Measurements from ENCODE around the gene SIAH2. TPM values are rescaled to one million over a fixed set of nuclear protein-coding genes. Genes with fewer than 3 reads are reported as not detected.

SIAH2 gene
- total and polyA plus RNA-seq, 2 experiments from 2014 or later = 6.3 to 28.8 TPM

DNA sequence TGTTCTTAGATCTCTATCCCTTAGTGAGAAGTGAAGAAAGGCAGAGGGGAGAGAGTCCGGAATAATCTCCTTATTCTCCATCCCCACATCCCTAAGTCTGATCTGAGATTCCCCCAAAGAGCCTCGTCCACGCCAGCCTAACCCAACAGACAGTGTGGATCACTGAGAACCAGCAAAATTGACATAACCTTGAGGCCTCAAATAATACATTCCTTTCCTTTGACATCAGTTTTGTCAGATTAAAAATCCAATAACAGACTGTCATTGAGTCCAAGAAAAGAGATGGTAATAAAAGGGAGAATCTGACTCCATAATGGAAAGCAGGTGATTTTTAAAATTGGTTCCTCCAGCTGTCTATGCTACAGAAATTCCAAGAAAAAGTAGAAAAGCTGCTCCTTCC lies 7.7 kb upstream of the SIAH2 start:
- no peak for ATAC-seq
- H3K9me2 ChIP-seq (ENCODE audit: insufficient read depth) = no peaks in the 10 kb centered on the region

GRCh38 chr3:150766742-150767141 lies 3.8 kb upstream of the SIAH2 start:
- Histone ChIP-seq H3K4me2 (no peak overlapping the region), H2AFZ (no peak overlapping the region), H4K20me1 (replicated peaks; ENCODE audit: insufficient read depth) (no peaks in the 10 kb centered on the region), H3K27me3 (ENCODE audit: insufficient read depth) (peaks cover 31% of the 10 kb centered on the region), H3K9me2 (ENCODE audit: insufficient read depth) (no peaks in the 10 kb centered on the region), H3K4me3 (no peak overlapping the region), H3K4me1 (ENCODE audit: insufficient read depth) (peaks cover 17% of the 10 kb centered on the region), H3K79me2 (replicated peaks; ENCODE audit: insufficient read depth) (no peaks in the 10 kb centered on the region), H3F3A (replicated peaks; ENCODE audit: low read depth) (no peaks in the 10 kb centered on the region), H3K27ac (ENCODE audit: low read depth) (no peak overlapping the region), H3K36me3 (ENCODE audit: insufficient read depth) (no peaks in the 10 kb centered on the region)
- Mint-ChIP-seq H3K9me3 (no peaks in the 10 kb centered on the region), H3K4me1 (peaks cover 25% of the 10 kb centered on the region), H3K27ac (no peak overlapping the region), H3K4me3 (no peak overlapping the region), H3K36me3 (ENCODE audit: low read depth) (no peaks in the 10 kb centered on the region), H3K27me3 (ENCODE audit: insufficient read depth, low read depth, poor library complexity) (peaks cover 21% of the 10 kb centered on the region)
- DNase-seq (ENCODE audit: low spot score) (no peak), ATAC-seq (no peak)

More for the DNA sequence above, 7.7 kb upstream of the SIAH2 start:
- no peaks in the 10 kb centered on the region for H3K79me2 ChIP-seq (replicated peaks; ENCODE audit: insufficient read depth)
- no peaks in the 10 kb centered on the region; the same call in 2 of the 3 replicates for H3K9me3 Mint-ChIP-seq
- H3K27ac Mint-ChIP-seq = no peak overlapping the region
- no peak overlapping the region for H3K4me2 ChIP-seq
- H3K36me3 ChIP-seq (ENCODE audit: insufficient read depth) = no peaks in the 10 kb centered on the region
- no peak for DNase-seq (ENCODE audit: low spot score)
- no peaks in the 10 kb centered on the region for H3F3A ChIP-seq (replicated peaks; ENCODE audit: low read depth)
- H3K4me1 ChIP-seq (ENCODE audit: insufficient read depth) = peaks cover 15% of the 10 kb centered on the region
- no peaks in the 10 kb centered on the region for H3K36me3 Mint-ChIP-seq (ENCODE audit: low read depth)
- peaks cover 14% of the 10 kb centered on the region for H3K4me1 Mint-ChIP-seq
- 0 out of 2 replicates have a peak, but pooled peaks cover 2% of the 10 kb centered on the region for H3K27me3 ChIP-seq (ENCODE audit: insufficient read depth)
- TF ChIP-seq ZNF114 (CRISPR knock-in tag; IDR thresholded peaks at IDR 0.05) = no peak
- TF ChIP-seq, protein P1, sequence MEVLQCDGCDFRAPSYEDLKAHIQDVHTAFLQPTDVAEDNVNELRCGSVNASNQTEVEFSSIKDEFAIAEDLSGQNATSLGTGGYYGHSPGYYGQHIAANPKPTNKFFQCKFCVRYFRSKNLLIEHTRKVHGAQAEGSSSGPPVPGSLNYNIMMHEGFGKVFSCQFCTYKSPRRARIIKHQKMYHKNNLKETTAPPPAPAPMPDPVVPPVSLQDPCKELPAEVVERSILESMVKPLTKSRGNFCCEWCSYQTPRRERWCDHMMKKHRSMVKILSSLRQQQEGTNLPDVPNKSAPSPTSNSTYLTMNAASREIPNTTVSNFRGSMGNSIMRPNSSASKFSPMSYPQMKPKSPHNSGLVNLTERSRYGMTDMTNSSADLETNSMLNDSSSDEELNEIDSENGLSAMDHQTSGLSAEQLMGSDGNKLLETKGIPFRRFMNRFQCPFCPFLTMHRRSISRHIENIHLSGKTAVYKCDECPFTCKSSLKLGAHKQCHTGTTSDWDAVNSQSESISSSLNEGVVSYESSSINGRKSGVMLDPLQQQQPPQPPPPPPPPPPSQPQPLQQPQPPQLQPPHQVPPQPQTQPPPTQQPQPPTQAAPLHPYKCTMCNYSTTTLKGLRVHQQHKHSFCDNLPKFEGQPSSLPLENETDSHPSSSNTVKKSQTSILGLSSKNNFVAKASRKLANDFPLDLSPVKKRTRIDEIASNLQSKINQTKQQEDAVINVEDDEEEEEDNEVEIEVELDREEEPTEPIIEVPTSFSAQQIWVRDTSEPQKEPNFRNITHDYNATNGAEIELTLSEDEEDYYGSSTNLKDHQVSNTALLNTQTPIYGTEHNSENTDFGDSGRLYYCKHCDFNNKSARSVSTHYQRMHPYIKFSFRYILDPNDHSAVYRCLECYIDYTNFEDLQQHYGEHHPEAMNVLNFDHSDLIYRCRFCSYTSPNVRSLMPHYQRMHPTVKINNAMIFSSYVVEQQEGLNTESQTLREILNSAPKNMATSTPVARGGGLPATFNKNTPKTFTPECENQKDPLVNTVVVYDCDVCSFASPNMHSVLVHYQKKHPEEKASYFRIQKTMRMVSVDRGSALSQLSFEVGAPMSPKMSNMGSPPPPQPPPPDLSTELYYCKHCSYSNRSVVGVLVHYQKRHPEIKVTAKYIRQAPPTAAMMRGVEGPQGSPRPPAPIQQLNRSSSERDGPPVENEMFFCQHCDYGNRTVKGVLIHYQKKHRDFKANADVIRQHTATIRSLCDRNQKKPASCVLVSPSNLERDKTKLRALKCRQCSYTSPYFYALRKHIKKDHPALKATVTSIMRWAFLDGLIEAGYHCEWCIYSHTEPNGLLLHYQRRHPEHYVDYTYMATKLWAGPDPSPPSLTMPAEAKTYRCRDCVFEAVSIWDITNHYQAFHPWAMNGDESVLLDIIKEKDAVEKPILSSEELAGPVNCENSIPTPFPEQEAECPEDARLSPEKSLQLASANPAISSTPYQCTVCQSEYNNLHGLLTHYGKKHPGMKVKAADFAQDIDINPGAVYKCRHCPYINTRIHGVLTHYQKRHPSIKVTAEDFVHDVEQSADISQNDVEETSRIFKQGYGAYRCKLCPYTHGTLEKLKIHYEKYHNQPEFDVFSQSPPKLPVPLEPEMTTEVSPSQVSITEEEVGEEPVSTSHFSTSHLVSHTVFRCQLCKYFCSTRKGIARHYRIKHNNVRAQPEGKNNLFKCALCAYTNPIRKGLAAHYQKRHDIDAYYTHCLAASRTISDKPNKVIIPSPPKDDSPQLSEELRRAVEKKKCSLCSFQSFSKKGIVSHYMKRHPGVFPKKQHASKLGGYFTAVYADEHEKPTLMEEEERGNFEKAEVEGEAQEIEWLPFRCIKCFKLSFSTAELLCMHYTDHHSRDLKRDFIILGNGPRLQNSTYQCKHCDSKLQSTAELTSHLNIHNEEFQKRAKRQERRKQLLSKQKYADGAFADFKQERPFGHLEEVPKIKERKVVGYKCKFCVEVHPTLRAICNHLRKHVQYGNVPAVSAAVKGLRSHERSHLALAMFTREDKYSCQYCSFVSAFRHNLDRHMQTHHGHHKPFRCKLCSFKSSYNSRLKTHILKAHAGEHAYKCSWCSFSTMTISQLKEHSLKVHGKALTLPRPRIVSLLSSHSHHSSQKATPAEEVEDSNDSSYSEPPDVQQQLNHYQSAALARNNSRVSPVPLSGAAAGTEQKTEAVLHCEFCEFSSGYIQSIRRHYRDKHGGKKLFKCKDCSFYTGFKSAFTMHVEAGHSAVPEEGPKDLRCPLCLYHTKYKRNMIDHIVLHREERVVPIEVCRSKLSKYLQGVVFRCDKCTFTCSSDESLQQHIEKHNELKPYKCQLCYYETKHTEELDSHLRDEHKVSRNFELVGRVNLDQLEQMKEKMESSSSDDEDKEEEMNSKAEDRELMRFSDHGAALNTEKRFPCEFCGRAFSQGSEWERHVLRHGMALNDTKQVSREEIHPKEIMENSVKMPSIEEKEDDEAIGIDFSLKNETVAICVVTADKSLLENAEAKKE (CRISPR knock-in tag; IDR thresholded peaks at IDR 0.05) = no peak
- H3K4me3 Mint-ChIP-seq = no peak overlapping the region
- no peak overlapping the region for H3K4me3 ChIP-seq
- H4K20me1 ChIP-seq (replicated peaks; ENCODE audit: insufficient read depth) = no peaks in the 10 kb centered on the region
- no peak overlapping the region for H2AFZ ChIP-seq
- H3K27me3 Mint-ChIP-seq (ENCODE audit: insufficient read depth, low read depth, poor library complexity) = peaks cover 3% of the 10 kb centered on the region
- no peak overlapping the region for H3K27ac ChIP-seq (ENCODE audit: low read depth)
